ENCODE results near the gene RHBDL1. TPM values are rescaled to one million over a fixed set of nuclear protein-coding genes. Genes with fewer than 3 reads are reported as not detected.

RHBDL1 gene
- total RNA-seq, 2 experiments from 2014 or later = 0.49 to 0.72 TPM

DNA sequence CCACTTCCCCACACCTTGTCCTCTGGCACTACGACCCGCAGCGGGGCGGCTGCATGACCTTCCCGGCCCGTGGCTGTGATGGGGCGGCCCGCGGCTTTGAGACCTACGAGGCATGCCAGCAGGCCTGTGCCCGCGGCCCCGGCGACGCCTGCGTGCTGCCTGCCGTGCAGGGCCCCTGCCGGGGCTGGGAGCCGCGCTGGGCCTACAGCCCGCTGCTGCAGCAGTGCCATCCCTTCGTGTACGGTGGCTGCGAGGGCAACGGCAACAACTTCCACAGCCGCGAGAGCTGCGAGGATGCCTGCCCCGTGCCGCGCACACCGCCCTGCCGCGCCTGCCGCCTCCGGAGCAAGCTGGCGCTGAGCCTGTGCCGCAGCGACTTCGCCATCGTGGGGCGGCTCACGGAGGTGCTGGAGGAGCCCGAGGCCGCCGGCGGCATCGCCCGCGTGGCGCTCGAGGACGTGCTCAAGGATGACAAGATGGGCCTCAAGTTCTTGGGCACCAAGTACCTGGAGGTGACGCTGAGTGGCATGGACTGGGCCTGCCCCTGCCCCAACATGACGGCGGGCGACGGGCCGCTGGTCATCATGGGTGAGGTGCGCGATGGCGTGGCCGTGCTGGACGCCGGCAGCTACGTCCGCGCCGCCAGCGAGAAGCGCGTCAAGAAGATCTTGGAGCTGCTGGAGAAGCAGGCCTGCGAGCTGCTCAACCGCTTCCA lies 42.0 kb upstream of the RHBDL1 start:
- Mint-ChIP-seq H3K4me1 (peaks cover 7% of the 10 kb centered on the region), H3K4me3 (no peak overlapping the region), H3K36me3 (peaks cover 5% of the 10 kb centered on the region), H3K27ac (no peak overlapping the region), H3K27me3 (peaks cover 5% of the 10 kb centered on the region), H3K9me3 (no peaks in the 10 kb centered on the region)
- no peak for DNase-seq

DNA sequence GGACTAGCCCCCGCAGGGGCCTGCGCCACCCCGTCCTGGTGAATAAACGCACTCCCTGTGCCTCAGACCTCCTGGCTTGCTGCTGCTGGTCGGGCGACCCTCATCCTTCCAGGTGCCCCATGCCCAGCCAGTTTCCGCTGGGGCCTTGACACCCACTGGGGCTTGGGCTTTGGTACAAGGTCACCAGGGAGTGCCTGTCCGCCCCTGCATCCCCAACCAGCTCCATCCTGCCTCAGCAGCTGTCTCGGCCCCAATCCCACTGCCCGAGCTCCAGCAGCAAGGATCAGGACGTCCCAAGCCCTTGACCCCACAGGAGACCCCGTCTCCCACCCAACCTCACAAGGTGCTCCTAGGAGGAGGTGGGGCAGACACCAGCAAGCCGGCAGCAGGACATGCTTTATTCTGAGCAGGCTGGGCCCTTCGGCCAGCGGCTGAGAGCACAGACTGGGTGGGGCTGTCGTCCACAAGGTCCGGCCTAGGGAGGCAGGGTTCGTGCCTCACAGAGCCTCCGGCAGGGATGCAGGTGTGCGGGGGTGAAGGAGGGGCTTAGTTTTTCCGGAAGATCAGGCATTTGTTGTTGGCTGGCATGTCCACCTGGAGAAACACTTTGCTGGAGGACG lies 41.3 kb upstream of the RHBDL1 start:
- H3K27me3 Mint-ChIP-seq = peaks cover 5% of the 10 kb centered on the region
- no peak overlapping the region for H3K27ac Mint-ChIP-seq
- DNase-seq = no peak
- peaks cover 5% of the 10 kb centered on the region for H3K36me3 Mint-ChIP-seq
- H3K9me3 Mint-ChIP-seq = no peaks in the 10 kb centered on the region
- peaks cover 7% of the 10 kb centered on the region for H3K4me1 Mint-ChIP-seq
- peak overlapping the region; percentile 51 for H3K4me3 Mint-ChIP-seq

DNA sequence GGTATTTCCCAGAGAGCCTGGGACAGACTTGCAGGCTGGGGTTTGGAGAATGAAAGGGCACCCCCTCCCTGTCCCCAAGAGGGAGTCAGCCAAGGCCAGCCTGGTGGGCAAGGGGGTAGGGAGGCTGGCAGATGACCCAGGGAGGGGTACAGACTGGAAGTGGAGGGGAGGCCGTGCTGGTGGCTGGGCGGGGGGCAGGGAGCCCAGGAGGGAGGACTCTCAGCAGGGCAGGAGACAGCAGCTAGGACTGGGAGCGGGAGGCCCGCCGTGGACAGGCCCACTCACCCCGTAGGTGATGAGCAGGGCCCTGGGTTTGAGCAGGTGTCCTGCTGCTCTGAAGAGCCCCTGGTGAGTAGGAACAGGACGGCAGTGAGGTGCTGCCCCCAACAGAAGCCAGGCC lies 40.5 kb upstream of the RHBDL1 start:
- Mint-ChIP-seq H3K4me1 (peaks cover 7% of the 10 kb centered on the region), H3K36me3 (peaks cover 5% of the 10 kb centered on the region), H3K27ac (peak overlapping the region; percentile 66), H3K9me3 (no peaks in the 10 kb centered on the region), H3K4me3 (peak overlapping the region; percentile 87), H3K27me3 (peaks cover 5% of the 10 kb centered on the region)
- no peak for DNase-seq

DNA sequence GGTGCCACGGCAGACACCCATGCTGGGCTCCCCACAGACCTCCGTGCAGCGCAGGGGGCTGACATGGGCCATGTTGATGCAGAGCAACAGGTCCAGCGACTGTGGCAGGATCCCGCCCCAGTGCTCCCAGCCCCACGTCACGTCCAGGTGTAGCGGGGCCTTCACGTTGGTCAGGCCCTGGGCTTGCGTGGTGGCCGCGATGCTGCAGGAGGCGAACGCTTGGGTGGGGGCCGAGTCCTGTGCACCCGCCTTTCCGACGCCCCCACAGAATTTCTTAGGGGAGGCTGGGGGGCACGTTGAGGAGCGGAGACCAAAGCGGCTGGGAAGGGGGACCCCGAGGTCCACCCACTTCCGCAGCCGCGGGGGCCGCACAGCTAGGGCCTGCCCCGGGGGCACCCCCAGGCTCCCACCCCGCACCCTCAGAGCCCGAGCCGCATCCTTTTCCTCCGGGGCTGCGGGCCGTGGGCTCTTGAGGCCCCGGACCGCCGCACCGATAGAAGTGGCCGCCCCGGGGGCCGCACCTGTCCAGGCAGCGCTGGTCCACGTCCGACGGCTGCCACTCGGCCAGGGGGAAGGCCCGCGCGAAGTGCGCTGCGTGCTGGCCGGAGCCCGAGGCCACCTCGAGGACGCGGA lies 39.8 kb upstream of the RHBDL1 start:
- Mint-ChIP-seq H3K27ac (no peak overlapping the region), H3K36me3 (peaks cover 5% of the 10 kb centered on the region), H3K4me1 (peaks cover 7% of the 10 kb centered on the region), H3K27me3 (peaks cover 5% of the 10 kb centered on the region), H3K9me3 (no peaks in the 10 kb centered on the region), H3K4me3 (peak overlapping the region; percentile 87)
- DNase-seq = peak; percentile 32

DNA sequence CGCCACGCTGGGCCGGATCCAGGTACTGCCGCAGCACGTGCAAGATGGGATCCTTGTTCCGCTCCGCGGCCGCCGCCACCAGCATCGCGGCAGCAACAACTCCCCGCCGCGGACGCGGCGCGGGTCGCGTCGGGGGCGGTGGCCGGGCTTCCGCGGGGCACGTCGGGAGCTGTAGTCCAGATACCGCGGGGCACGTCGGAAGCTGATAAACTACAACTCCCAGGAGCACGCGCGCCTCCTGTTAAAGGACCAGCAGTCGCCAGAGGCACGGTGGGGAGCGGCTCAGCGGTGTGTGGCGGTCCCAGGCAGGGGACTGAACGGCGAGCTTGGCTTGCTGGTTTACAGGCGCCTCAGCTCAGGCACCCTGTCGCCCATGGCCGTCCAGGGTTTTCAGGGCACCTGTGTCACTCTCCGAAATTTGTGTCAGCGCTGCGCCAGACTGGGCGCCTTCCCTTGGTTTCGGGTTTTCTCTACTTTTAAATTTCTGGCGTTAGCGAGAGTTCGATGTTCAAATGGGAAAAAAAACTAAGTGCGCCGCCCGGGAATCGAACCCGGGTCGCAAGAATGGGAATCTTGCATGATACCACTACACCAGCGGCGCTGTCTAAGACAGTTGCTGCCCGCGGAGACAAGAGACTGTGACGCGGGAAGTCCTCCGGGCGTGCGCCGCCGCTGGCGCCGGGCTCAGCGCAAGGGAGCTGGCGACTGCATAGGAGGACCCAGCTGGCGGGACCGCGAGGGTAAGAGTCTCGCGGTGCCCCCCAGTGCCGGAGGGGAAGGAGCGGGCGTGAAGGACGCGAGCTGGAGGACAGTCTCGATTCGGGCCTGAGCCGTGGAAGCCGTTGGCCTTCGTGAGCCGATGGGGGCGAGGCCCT lies 39.0 kb upstream of the RHBDL1 start, which contains the start of gene METTL26:
TSS of gene METTL26 (minus strand) at position 100 of the 875 bp plus-strand sequence. CDS start at position 85, 15 bp downstream.
- H3K4me1 Mint-ChIP-seq = peaks cover 7% of the 10 kb centered on the region
- H3K27ac Mint-ChIP-seq = peak within 1 kb of the TSS; percentile 94
- peak; percentile 92 for DNase-seq
- peaks cover 5% of the 10 kb centered on the region for H3K36me3 Mint-ChIP-seq
- H3K27me3 Mint-ChIP-seq = peaks cover 5% of the 10 kb centered on the region
- no peaks in the 10 kb centered on the region for H3K9me3 Mint-ChIP-seq
- peak within 1 kb of the TSS; percentile 87 for H3K4me3 Mint-ChIP-seq

DNA sequence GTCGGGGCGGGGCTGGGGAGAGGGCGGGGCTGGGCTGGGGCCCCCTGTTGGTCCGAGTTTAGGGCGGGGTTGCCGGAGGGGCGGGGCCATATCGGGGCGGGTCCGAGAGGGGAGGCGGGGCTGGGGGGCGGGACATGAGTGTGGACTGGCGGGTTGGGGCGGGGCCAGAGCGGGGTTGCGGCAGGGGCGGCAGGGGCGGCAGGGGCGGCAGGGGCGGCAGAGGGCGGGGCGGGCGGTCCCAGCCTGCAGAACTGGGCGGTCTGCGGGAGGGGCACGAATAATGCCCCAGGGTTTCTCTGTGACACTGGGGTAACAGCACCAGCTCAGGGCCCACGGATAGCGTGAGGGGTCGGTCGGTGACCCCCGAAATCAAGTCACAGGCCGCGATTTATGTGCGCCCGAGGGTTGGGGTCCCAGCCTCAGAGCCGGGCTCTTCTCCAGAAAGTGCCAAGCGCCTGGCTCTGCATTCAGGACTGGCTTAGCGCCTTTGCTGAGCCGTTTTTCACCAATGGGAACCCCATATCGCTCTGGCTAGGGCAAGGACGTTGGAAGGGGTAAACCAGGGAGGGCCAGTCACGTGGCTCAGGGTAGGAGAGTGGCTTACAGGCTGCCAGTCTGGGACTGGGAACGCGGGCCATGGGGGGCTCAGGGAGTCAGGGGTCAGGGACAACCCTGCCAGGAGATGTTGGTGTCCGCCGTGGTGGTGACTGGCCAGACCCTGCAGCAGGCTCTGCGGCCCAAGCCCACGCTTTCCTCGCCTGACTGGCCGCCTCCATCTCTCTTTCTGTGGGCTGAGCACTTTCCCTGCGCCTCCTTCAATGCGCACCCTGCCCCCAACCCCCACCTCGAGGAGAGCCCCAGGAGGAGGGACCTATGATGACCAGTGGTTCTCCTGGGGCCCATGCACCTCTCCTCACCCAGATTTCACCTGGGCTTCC lies 38.1 kb upstream of the RHBDL1 start:
- Mint-ChIP-seq H3K27me3 (peaks cover 5% of the 10 kb centered on the region), H3K4me3 (peak overlapping the region; percentile 87), H3K4me1 (peaks cover 7% of the 10 kb centered on the region), H3K27ac (peak overlapping the region; percentile 94), H3K9me3 (no peaks in the 10 kb centered on the region), H3K36me3 (peaks cover 5% of the 10 kb centered on the region)
- DNase-seq = peak; percentile 83

DNA sequence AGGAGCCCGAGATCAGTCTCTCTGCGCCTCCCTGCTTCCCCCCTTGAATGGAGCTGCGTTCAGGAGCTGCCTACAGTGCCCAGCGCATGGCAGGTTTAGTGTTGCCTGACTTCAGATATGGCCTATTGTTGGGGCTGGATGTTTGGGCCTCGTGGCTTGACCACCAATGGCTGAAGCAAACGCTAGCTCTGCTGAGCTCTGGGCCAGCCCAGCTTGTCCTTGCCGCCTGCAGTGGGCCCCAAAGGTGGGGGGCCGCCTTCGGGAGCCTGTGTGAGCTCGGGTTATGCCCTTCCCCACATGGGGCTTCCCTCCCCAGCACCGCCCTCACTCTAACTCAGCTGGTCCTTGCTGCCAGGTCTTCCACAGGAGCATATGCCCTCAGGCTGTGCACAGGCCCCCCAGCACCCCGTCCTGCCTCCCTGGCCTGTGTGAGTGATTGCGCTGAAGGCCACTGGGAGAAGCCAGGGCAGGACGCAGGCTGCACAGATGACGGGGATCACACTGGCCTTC lies 37.4 kb upstream of the RHBDL1 start:
- H3K27me3 Mint-ChIP-seq = peaks cover 5% of the 10 kb centered on the region
- H3K9me3 Mint-ChIP-seq = no peaks in the 10 kb centered on the region
- peaks cover 8% of the 10 kb centered on the region for H3K4me1 Mint-ChIP-seq
- H3K36me3 Mint-ChIP-seq = peaks cover 5% of the 10 kb centered on the region
- no peak for DNase-seq
- no peak overlapping the region for H3K4me3 Mint-ChIP-seq
- H3K27ac Mint-ChIP-seq = no peak overlapping the region

DNA sequence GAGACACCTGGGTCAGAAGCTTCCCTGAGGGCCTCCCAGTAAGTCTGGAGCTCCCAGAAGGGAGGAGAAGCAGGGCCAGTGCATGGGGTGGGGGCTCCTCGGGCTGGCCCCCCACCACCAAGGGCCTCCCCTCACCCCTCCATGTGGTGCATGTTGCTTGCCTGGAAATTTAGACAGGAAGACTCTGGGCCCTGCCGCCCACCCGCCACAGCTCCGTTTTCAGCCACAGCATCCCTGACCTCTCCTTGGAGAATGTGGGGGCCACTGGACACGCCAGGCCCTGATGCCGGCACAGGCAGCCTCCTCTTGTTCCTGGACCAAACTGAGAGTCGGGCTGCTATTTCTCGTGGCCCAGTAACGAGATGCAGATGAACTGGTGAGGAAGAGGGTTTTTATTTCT lies 36.6 kb upstream of the RHBDL1 start:
- Mint-ChIP-seq H3K27me3 (peaks cover 5% of the 10 kb centered on the region), H3K4me1 (peaks cover 11% of the 10 kb centered on the region), H3K36me3 (peaks cover 7% of the 10 kb centered on the region), H3K4me3 (no peak overlapping the region), H3K9me3 (no peaks in the 10 kb centered on the region), H3K27ac (no peak overlapping the region)
- no peak for DNase-seq

DNA sequence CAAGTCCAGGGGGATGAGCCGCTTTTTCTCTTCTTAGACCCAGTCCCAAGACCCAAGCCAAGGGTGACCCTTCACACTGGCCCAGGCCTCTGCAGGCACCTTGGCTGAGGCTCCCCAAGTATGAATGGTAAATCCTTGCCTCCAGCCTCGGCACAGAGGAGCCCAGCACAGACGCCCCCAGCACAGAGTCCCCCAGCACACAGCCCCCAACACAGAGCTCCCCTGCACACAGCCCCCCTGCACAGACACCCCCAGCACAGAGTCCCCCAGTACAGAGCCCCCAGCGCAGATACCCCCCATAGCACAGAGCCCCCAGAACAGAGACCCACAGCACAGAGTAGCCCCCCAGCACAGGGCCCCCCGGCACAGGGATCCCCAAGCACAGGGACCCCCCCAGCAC lies 34.9 kb upstream of the RHBDL1 start:
- H3K36me3 Mint-ChIP-seq = peaks cover 14% of the 10 kb centered on the region
- H3K4me3 Mint-ChIP-seq = peak overlapping the region; percentile 55
- DNase-seq = no peak
- H3K4me1 Mint-ChIP-seq = peaks cover 19% of the 10 kb centered on the region
- H3K27ac Mint-ChIP-seq = no peak overlapping the region
- H3K9me3 Mint-ChIP-seq = no peaks in the 10 kb centered on the region
- peaks cover 5% of the 10 kb centered on the region for H3K27me3 Mint-ChIP-seq

DNA sequence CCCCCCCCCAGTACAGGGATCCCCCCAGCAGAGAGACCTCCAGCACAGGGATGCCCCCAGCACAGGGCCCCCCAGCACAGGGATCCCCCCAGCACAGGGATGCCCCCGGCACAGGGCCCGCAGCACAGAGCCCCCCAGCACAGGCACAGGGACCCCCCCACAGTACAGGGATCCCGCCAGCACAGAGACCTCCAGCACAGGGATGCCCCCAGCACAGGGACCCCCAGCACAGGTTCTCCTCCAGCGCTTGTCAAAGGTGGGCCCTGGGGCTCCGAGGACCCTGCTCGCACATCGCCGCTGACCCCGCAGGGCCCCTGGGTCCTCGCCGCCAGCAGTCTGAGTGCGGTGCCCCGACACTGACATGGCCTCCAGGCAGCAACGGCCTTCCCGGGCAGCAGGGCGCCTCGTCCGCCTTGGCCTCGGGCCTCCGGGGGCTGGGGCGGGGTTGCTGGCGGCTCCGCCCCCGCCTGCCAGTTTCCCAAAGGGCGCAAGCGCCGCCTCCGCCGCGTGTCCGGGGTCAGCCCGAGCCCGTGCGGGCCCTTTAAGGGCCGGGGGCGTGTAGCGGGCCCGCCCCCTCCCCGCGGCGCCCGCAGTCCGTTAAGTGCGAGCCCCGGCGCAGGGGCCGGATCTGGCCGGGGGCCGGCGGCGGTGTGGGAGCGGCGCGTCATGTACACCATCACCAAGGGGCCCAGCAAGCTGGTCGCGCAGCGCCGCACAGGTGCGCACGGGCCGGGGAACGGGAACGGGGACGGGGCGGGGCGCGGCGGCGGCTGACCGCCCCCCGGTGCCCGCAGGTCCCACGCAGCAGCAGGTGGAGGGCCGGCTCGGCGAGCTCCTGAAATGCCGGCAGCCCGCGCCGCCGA lies 33.9 kb upstream of the RHBDL1 start, which contains the start of gene MCRIP2:
TSS of gene MCRIP2 (plus strand) at position 503 of the 863 bp plus-strand sequence. CDS start at position 667, 164 bp downstream.
- Mint-ChIP-seq H3K4me3 (peak within 1 kb of the TSS; percentile 83), H3K9me3 (no peaks in the 10 kb centered on the region), H3K27ac (peak within 1 kb of the TSS; percentile 66), H3K36me3 (peaks cover 13% of the 10 kb centered on the region), H3K4me1 (peaks cover 18% of the 10 kb centered on the region), H3K27me3 (peaks cover 3% of the 10 kb centered on the region)
- peak; percentile 88 for DNase-seq

DNA sequence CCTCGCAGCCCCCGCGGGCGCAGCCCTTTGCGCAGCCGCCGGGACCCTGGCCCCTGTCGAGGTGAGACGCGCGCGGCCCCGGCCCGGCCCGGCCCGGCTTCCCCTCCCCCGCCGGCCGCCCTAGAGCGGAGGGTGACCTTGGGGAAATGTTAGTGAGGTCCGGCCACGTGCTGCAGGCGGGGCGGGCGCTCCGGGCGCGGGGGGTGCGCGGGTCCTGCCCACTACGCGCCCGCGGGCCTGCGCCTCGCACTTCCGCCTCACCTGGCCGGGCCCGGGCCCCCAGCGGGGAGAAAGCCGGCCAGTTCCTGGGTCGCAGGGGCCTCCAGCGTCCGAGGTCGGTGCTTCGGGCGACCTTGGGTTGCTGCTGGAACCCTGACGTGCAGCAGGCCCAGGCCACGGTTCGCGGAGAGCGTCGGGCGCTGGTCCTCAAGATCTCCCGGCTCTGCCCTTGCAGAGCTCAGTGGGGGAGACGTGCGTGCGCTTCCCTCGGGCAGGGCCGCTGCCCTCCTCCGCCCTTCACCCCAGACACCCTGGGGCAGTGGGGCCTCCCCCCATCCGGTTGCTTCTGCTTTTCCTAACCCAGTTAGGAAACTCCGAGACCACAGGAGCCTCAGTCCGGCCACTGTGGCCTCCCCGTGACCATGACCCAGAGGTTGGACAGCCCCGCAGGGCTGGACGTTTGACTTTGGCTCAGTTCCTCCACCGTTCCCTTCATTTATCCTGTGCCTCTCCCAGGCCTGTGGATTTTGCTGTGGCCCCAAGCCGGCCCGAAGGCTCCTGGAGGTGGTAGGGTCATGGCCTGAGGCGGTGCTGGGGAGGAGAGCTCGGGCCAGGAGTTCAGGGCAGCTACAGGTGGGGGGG lies 33.1 kb upstream of the RHBDL1 start:
- peak overlapping the region; percentile 83 for H3K4me3 Mint-ChIP-seq
- H3K4me1 Mint-ChIP-seq = peaks cover 19% of the 10 kb centered on the region
- peaks cover 11% of the 10 kb centered on the region for H3K36me3 Mint-ChIP-seq
- H3K27me3 Mint-ChIP-seq = no peaks in the 10 kb centered on the region
- DNase-seq = peak; percentile 63
- peak overlapping the region; percentile 66 for H3K27ac Mint-ChIP-seq
- no peaks in the 10 kb centered on the region for H3K9me3 Mint-ChIP-seq

DNA sequence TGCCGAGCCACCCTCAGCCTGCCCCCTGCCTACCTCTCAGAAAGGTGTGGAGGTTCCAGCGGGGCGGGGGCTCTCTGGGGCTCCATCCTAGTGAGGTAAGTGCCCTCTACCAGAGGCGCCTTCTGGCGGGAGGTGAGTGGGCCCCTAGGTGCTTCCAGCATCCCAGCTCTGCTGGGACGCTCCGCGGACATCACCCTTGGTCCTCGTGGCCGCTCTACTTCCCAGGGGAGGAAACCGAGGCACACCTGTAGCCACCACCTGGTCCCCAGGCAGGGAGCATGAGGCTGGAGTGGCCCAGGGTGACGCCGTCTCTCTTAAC lies 32.5 kb upstream of the RHBDL1 start:
- Mint-ChIP-seq H3K36me3 (peaks cover 11% of the 10 kb centered on the region), H3K27me3 (no peaks in the 10 kb centered on the region), H3K9me3 (no peaks in the 10 kb centered on the region), H3K4me1 (peaks cover 17% of the 10 kb centered on the region), H3K4me3 (peak overlapping the region; percentile 83), H3K27ac (peak overlapping the region; percentile 66)
- no peak for DNase-seq

All from activated naive CD8-positive, alpha-beta T cell treated with anti-CD3 and anti-CD28 coated beads for 36 hours (primary cell).